HEK293 (cell line): ENCODE data around the gene CYP39A1.

Experiments
- OVOL3 ChIP-seq: fragments of 450-650 bp; formaldehyde crosslinking; IDR thresholded peaks from 2 replicates; pipeline ENCODE4 v1.5.1; 2016; ENCODE audit warnings: missing biosample characterization, missing genetic modification characterization
- PRDM1 ChIP-seq: fragments of 450-650 bp; formaldehyde crosslinking; IDR thresholded peaks from 2 replicates; pipeline ENCODE4; 2016; ENCODE audit warnings: missing biosample characterization, missing genetic modification characterization
- TCF7L2 ChIP-seq: IDR thresholded peaks from 2 replicates; pipeline ENCODE4 v1.6.1; 2011; ENCODE audit warnings: low read depth, mild to moderate bottlenecking, inconsistent platforms, low read length, moderate library complexity, borderline replicate concordance
- ZBTB20 ChIP-seq: fragments of 450-650 bp; formaldehyde crosslinking; IDR thresholded peaks from 2 replicates; pipeline ENCODE4 v1.5.1; 2016; ENCODE audit warnings: missing biosample characterization, missing genetic modification characterization
- ZNF24 ChIP-seq: fragments of 450-650 bp; formaldehyde crosslinking; IDR thresholded peaks from 2 replicates; pipeline ENCODE4 v1.5.1; 2016; ENCODE audit warnings: missing biosample characterization, missing genetic modification characterization
- ZNF292 ChIP-seq: fragments of 450-650 bp; formaldehyde crosslinking; IDR thresholded peaks from 2 replicates; pipeline ENCODE4 v1.5.1; 2016; ENCODE audit warnings: low read depth, missing biosample characterization, missing genetic modification characterization, borderline replicate concordance
- ZNF654 ChIP-seq: fragments of 450-650 bp; formaldehyde crosslinking; IDR thresholded peaks from 2 replicates; pipeline ENCODE4 v1.5.1; 2016; ENCODE audit warnings: low read depth, missing biosample characterization, missing genetic modification characterization
- ZNF664 ChIP-seq: fragments of 450-650 bp; formaldehyde crosslinking; IDR thresholded peaks from 2 replicates; pipeline ENCODE4 v1.5.1; 2016; ENCODE audit warnings: missing biosample characterization, missing genetic modification characterization
- TF ChIP-seq, protein P1 (sequence below): fragments of 450-650 bp; formaldehyde crosslinking; IDR thresholded peaks from 2 replicates; pipeline ENCODE4 v1.5.1; 2016; ENCODE audit warnings: missing biosample characterization, missing genetic modification characterization
- TF ChIP-seq, protein P2 (sequence below): fragments of 450-650 bp; formaldehyde crosslinking; IDR thresholded peaks from 2 replicates; pipeline ENCODE4 v1.5.1; 2016; ENCODE audit warnings: missing biosample characterization, missing genetic modification characterization

DNA sequence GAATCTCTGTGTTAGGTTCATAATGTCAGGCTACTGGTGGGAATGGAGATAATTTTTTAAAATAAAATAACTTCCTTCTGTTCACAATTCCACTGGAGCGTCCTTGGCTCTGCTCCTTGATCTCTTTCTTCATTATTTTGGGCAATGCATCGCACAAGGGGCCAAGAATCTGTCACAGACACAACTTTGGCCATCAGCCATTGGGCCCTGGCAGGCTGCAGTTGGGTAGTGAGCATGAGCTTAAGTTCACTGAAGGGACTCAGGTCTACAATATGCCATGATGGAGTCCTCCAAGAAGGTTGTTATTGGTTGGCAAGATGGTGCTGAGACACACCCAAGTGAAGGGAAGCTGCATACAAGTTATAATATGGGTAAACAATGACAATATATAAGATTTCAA is 40.0 kb downstream of the CYP39A1 start:
- TF ChIP-seq, protein P1, sequence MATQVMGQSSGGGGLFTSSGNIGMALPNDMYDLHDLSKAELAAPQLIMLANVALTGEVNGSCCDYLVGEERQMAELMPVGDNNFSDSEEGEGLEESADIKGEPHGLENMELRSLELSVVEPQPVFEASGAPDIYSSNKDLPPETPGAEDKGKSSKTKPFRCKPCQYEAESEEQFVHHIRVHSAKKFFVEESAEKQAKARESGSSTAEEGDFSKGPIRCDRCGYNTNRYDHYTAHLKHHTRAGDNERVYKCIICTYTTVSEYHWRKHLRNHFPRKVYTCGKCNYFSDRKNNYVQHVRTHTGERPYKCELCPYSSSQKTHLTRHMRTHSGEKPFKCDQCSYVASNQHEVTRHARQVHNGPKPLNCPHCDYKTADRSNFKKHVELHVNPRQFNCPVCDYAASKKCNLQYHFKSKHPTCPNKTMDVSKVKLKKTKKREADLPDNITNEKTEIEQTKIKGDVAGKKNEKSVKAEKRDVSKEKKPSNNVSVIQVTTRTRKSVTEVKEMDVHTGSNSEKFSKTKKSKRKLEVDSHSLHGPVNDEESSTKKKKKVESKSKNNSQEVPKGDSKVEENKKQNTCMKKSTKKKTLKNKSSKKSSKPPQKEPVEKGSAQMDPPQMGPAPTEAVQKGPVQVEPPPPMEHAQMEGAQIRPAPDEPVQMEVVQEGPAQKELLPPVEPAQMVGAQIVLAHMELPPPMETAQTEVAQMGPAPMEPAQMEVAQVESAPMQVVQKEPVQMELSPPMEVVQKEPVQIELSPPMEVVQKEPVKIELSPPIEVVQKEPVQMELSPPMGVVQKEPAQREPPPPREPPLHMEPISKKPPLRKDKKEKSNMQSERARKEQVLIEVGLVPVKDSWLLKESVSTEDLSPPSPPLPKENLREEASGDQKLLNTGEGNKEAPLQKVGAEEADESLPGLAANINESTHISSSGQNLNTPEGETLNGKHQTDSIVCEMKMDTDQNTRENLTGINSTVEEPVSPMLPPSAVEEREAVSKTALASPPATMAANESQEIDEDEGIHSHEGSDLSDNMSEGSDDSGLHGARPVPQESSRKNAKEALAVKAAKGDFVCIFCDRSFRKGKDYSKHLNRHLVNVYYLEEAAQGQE (tag by site-specific recombination), result no peak
- TF ChIP-seq OVOL3 (no peak), ZNF654 (tag by site-specific recombination) (no peak), ZBTB20 (tag by site-specific recombination) (no peak), ZNF664 (tag by site-specific recombination) (no peak), TCF7L2 (no peak), ZNF292 (tag by site-specific recombination) (no peak), PRDM1 (tag by site-specific recombination) (no peak), ZNF24 (tag by site-specific recombination) (no peak)
- TF ChIP-seq, protein P2, sequence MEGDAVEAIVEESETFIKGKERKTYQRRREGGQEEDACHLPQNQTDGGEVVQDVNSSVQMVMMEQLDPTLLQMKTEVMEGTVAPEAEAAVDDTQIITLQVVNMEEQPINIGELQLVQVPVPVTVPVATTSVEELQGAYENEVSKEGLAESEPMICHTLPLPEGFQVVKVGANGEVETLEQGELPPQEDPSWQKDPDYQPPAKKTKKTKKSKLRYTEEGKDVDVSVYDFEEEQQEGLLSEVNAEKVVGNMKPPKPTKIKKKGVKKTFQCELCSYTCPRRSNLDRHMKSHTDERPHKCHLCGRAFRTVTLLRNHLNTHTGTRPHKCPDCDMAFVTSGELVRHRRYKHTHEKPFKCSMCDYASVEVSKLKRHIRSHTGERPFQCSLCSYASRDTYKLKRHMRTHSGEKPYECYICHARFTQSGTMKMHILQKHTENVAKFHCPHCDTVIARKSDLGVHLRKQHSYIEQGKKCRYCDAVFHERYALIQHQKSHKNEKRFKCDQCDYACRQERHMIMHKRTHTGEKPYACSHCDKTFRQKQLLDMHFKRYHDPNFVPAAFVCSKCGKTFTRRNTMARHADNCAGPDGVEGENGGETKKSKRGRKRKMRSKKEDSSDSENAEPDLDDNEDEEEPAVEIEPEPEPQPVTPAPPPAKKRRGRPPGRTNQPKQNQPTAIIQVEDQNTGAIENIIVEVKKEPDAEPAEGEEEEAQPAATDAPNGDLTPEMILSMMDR (tag by site-specific recombination), result no peak
